Esophagus squamous epithelium (tissue), 4 donors: Measurements from ENCODE around the gene CEP290.

Experiments used
- CTCF ChIP-seq, 6 experiments: fragments of 450-650 bp in 4 of 6; fragments of 200-600 bp in 2 of 6; sonication (generic) in 2 of 6; IDR thresholded peaks; one replicate each; pipeline ENCODE4 v1.5.1; 2016 to 2019; ENCODE audit warnings: antibody characterized with exemption in 6 of 6, mild to moderate bottlenecking in 4 of 6, moderate library complexity in 4 of 6
- POLR2A ChIP-seq, 4 donors: fragments of 450-650 bp; IDR thresholded peaks; one replicate each; pipeline ENCODE4 v1.6.1; 2017; ENCODE audit warnings: antibody characterized with exemption in 4 of 4, mild to moderate bottlenecking in 4 of 4, moderate library complexity in 3 of 4

- no peak for TF ChIP-seq CTCF (IDR thresholded peaks at IDR 0.05)
- no peak for TF ChIP-seq POLR2A (IDR thresholded peaks at IDR 0.05)
Observed at GRCh38 chr12:88132392-88132791, 9.5 kb downstream of the CEP290 start.
